Heart left ventricle (tissue), 13 donors: Measurements from ENCODE around the gene MTSS2.

Source experiments
- CTCF ChIP-seq, 12 donors: fragments of 200-600 bp; sonication (generic) in 4 of 12; IDR thresholded peaks; one replicate each; pipeline versions ENCODE4 v1.5.0 to v1.8.0; 2018 to 2022; ENCODE audit warnings: antibody characterized with exemption in 12 of 12, mild to moderate bottlenecking in 5 of 12
- POLR2A ChIP-seq, 2 donors: fragments of 450-650 bp; IDR thresholded peaks; one replicate each; pipeline ENCODE4 v1.6.1; 2017; ENCODE audit warnings: antibody characterized with exemption in 2 of 2, mild to moderate bottlenecking in 2 of 2, moderate library complexity in 2 of 2
- donor health status: ischemic (EF 13 %, LVEDD 7.1; RV severe dilation, severe dysfunction).
- donor health status: DM: no; HTN: yes; CAD: no.
- donor health status: DM: no; HTN: no; CAD: no.
- donor health status: ischemic (EF 25% LVEDD 6.9; RV normal size, moderate dysfunction).
- donor health status: ischemic (EF 25% LVEDD 5.7; RV mildly dilated, moderate dysfunction).
- donor health status: ischemic (EF 35%, LVEDD 5.7; RV mildly dilated, moderate dysfunction).
- donor health status: nonischemic (EF 11% LVEDD 7.7; RV severe dilation, severe dysfunction).
- donor health status: DM: yes; HTN: yes; CAD: no.
- donor health status: PGD.
- donor health status: ischemic (EF 29% LVEDD 5.4; RV normal size, mild dysfunction).
- donor health status: nonischemic (EF 23%, LVEDD 6.1; RV moderate dilation, normal function).

GRCh38 chr16:70709457-70709856, 23.6 kb upstream of the MTSS2 start:
- TF ChIP-seq CTCF (IDR thresholded peaks at IDR 0.05) (no peak), POLR2A (IDR thresholded peaks at IDR 0.05) (no peak)
